ENCODE measurements around the gene GREB1. TPM values are rescaled to one million over a fixed set of nuclear protein-coding genes. Genes with fewer than 3 reads are reported as not detected.

The GREB1 gene
- total RNA-seq, 1 donor from 2014 or later, result 0.42 TPM

DNA sequence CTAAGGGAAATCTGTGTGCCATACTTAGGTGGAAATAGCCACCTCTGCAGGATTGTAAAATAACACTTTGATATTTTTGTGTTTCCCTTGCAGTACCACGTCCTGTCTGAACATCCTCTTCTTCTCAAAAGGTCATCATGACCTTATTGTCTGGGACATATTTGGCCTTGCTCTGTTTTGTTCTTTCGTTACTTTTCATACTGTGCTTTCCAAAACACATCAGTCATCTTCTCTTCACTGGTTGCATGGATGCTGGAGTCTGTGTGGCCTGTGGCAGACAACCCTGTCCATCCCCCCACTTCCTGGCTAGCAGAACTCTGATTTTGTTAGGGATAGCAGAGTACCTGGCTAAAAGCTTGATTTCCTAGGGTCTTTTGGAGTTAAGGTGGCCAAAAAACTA lies 9.4 kb upstream of the GREB1 start:
- DNase-seq, result no peak
- intact Hi-C loops (cut with micrococcal nuclease), result no loop called here
- ChIA-PET POLR2A (no interaction called here), CTCF (no interaction called here)
- Mint-ChIP-seq H3K27ac (no peak overlapping the region), H3K27me3 (peaks cover 25% of the 10 kb centered on the region), H3K4me1 (no peaks in the 10 kb centered on the region), H3K36me3 (ENCODE audit: low read depth) (no peaks in the 10 kb centered on the region), H3K9me3 (peaks cover 5% of the 10 kb centered on the region), H3K4me3 (no peak overlapping the region)
- TF ChIP-seq, protein P1, sequence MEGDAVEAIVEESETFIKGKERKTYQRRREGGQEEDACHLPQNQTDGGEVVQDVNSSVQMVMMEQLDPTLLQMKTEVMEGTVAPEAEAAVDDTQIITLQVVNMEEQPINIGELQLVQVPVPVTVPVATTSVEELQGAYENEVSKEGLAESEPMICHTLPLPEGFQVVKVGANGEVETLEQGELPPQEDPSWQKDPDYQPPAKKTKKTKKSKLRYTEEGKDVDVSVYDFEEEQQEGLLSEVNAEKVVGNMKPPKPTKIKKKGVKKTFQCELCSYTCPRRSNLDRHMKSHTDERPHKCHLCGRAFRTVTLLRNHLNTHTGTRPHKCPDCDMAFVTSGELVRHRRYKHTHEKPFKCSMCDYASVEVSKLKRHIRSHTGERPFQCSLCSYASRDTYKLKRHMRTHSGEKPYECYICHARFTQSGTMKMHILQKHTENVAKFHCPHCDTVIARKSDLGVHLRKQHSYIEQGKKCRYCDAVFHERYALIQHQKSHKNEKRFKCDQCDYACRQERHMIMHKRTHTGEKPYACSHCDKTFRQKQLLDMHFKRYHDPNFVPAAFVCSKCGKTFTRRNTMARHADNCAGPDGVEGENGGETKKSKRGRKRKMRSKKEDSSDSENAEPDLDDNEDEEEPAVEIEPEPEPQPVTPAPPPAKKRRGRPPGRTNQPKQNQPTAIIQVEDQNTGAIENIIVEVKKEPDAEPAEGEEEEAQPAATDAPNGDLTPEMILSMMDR (IDR thresholded peaks at IDR 0.05), result no peak
- no peak for ATAC-seq (ENCODE audit: low read depth)

DNA sequence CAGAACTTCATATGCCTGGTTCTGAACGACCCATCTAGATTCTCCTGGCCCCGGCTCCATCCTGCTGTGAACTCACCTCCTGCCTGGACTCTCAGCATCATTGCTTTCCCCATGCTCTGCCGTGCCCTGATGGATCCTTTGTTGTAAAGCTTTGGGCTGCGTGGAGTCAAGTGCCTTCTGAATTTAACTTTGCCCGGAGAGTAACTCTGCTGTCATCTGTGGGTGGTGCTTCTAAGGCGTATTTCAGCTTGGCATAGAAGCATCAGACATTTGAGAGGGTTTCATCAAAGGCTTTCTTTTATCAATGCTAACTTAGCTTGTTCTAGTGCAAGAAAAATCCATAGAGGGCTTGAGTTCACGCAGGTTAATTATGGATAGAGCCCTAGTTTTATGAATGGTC lies 8.1 kb upstream of the GREB1 start:
- Mint-ChIP-seq H3K9me3 (peaks cover 3% of the 10 kb centered on the region), H3K4me1 (no peaks in the 10 kb centered on the region), H3K36me3 (ENCODE audit: low read depth) (no peaks in the 10 kb centered on the region), H3K4me3 (no peak overlapping the region), H3K27ac (no peak overlapping the region), H3K27me3 (peaks cover 25% of the 10 kb centered on the region)
- ATAC-seq (ENCODE audit: low read depth) (no peak), DNase-seq (no peak)
- intact Hi-C loops (cut with micrococcal nuclease), result no loop called here
- ChIA-PET CTCF (no interaction called here), POLR2A (no interaction called here)
- TF ChIP-seq, protein P1 (IDR thresholded peaks at IDR 0.05), result no peak

DNA sequence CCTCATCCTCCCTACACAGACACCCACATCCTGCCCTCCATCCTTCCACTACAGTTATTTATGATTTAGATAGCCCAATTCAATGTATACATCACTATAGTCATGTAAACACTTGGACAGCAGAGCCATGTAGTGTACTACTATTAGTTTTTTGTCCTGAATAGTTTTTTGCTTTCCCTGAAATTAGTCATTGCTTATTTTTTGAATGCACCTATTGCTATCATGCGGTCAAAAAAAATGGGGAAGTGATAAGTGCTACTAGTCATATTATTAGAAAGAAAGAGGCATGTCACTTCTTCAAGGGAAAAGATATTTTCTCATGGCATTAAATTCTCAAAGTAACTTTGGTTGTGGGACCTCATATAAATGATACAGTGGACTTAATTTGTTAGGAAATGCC lies 6.8 kb upstream of the GREB1 start:
- no peak for ATAC-seq (ENCODE audit: low read depth)
- H3K27me3 Mint-ChIP-seq, result peaks cover 31% of the 10 kb centered on the region
- TF ChIP-seq, protein P1 (IDR thresholded peaks at IDR 0.05), result no peak
- ChIA-PET CTCF (no interaction called here), POLR2A (no interaction called here)
- peaks cover 3% of the 10 kb centered on the region for H3K9me3 Mint-ChIP-seq
- no peak overlapping the region for H3K27ac Mint-ChIP-seq
- intact Hi-C loops (cut with micrococcal nuclease), result no loop called here
- no peak for DNase-seq
- no peaks in the 10 kb centered on the region for H3K4me1 Mint-ChIP-seq
- no peaks in the 10 kb centered on the region for H3K36me3 Mint-ChIP-seq (ENCODE audit: low read depth)
- no peak overlapping the region for H3K4me3 Mint-ChIP-seq

DNA sequence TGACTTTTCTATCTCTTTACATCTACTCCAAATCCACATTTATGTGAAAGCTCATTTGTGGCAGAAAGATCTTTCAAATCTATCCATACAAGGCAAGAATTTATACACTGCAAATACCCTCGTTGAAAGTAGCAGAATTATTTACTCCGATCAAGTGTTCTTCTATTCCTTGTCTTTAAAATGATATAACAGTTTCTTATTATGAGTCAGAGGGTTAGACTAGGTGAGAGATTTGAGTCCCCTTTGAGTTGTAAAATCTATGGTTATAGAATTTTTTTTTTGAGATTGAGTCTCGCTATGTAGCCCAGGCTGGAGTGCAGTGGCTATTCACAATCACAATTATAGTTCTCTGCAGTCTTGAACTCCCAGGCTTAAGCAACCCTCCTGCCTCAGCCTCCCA lies 5.6 kb upstream of the GREB1 start:
- no peak for ATAC-seq (ENCODE audit: low read depth)
- intact Hi-C loops (cut with micrococcal nuclease), result no loop called here
- H3K9me3 Mint-ChIP-seq, result peaks cover 3% of the 10 kb centered on the region
- POLR2A ChIA-PET, result no interaction called here
- H3K4me3 Mint-ChIP-seq, result no peak overlapping the region
- no peak for DNase-seq
- TF ChIP-seq, protein P1 (IDR thresholded peaks at IDR 0.05), result no peak
- CTCF ChIA-PET, result no interaction called here
- no peaks in the 10 kb centered on the region for H3K36me3 Mint-ChIP-seq (ENCODE audit: low read depth)
- H3K27me3 Mint-ChIP-seq, result peaks cover 32% of the 10 kb centered on the region
- H3K27ac Mint-ChIP-seq, result no peak overlapping the region
- H3K4me1 Mint-ChIP-seq, result no peaks in the 10 kb centered on the region

DNA sequence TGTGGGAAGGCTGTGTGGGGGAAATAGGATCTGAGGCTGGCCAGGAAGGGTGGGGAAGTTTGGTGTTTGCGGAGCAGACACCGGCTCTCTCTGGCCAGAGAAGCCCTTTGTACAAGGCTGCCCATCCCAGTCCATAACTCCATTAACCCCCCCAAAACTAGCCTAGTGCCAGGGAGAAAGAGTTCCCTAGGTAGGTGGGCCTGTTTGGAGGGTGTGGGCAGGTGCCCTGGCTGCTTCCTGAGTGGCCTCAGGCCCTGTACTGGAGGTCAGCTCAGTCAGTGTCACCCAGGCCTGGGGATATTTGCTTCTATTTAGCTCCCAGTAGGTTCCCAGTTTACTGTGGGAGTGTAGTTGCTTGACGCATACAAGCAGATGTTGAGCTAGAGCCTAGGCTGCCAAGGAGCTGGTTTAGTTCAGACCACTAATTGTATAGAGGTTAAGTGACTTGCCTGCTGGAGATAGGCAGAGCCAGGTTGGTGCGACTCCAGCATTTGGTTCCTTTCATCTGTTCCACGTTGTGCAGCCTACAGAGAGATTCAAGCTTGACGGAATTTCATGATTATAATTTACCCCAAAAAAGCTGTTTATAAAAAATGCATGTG lies 2.9 kb upstream of the GREB1 start:
- Mint-ChIP-seq H3K27me3 (peaks cover 32% of the 10 kb centered on the region), H3K36me3 (ENCODE audit: low read depth) (no peaks in the 10 kb centered on the region), H3K27ac (no peak overlapping the region), H3K4me1 (no peaks in the 10 kb centered on the region), H3K9me3 (peaks cover 3% of the 10 kb centered on the region), H3K4me3 (no peak overlapping the region)
- no peak for DNase-seq
- ChIA-PET CTCF (no interaction called here), POLR2A (no interaction called here)
- no peak for ATAC-seq (ENCODE audit: low read depth)
- TF ChIP-seq, protein P1 (IDR thresholded peaks at IDR 0.05), result no peak
- intact Hi-C loops (cut with micrococcal nuclease), result no loop called here
